NCI-H146 (cell line): ENCODE data around the gene CCDC88B.

Experiments used
- DNase-seq: peaks from one replicate; lab custom pipeline; 2025; lab: John Stamatoyannopoulos, UW

The CCDC88B gene

GRCh38 chr11:64359712-64360445, 19.9 kb downstream of the CCDC88B start:
- DNase-seq: no peak

- no peak for DNase-seq
Measured at GRCh38 chr11:64360448-64360921, 20.5 kb downstream of the CCDC88B start.

- no peak for DNase-seq
Measured at GRCh38 chr11:64361659-64362058, 21.7 kb downstream of the CCDC88B start.

GRCh38 chr11:64362339-64362738, 22.3 kb downstream of the CCDC88B start:
- DNase-seq: no peak

GRCh38 chr11:64364435-64364834, 24.4 kb downstream of the CCDC88B start:
- DNase-seq: no peak

GRCh38 chr11:64364911-64365310, 24.9 kb downstream of the CCDC88B start:
- DNase-seq: no peak

- no peak for DNase-seq
Measured at GRCh38 chr11:64366751-64367150, 26.7 kb downstream of the CCDC88B start.

- no peak for DNase-seq
Measured at GRCh38 chr11:64367931-64368672, 28.1 kb downstream of the CCDC88B start.

GRCh38 chr11:64368673-64369074, 28.7 kb downstream of the CCDC88B start:
- DNase-seq: no peak

GRCh38 chr11:64369440-64370421, 29.7 kb downstream of the CCDC88B start:
- DNase-seq: no peak

GRCh38 chr11:64371201-64371600, 31.2 kb downstream of the CCDC88B start:
- no peak for DNase-seq

- DNase-seq: no peak
Measured at GRCh38 chr11:64372021-64372420, 32.0 kb downstream of the CCDC88B start.

- DNase-seq: peak; percentile 95
Measured at GRCh38 chr11:64372802-64373597, 33.0 kb downstream of the CCDC88B start.

GRCh38 chr11:64373598-64373974, 33.6 kb downstream of the CCDC88B start:
- no peak for DNase-seq

GRCh38 chr11:64376071-64376470, 36.1 kb downstream of the CCDC88B start:
- no peak for DNase-seq

- peak; percentile 19 for DNase-seq
Measured at GRCh38 chr11:64378335-64378880, 38.4 kb downstream of the CCDC88B start.

- no peak for DNase-seq
Measured at GRCh38 chr11:64379160-64379559, 39.2 kb downstream of the CCDC88B start.

GRCh38 chr11:64379817-64380709, 40.1 kb downstream of the CCDC88B start:
- no peak for DNase-seq

- no peak for DNase-seq
Measured at GRCh38 chr11:64381350-64381749, 41.3 kb downstream of the CCDC88B start.

- DNase-seq: no peak
Measured at GRCh38 chr11:64382047-64382446, 42.0 kb downstream of the CCDC88B start.
